H1 (cell line): ENCODE data around the gene B4GALNT3. TPM values are rescaled to one million over a fixed set of nuclear protein-coding genes. Genes with fewer than 3 reads are reported as not detected.

Source experiments
- MAX ChIP-seq: IDR thresholded peaks from 2 replicates; pipeline ENCODE4 v1.6.1; 2012; ENCODE audit warnings: inconsistent platforms
- RAD21 ChIP-seq, 2 experiments: IDR thresholded peaks in 1 of 2; conservative IDR thresholded peaks in 1 of 2; 2 replicates each; pipeline ENCODE4 v1.6.1; 2011; ENCODE audit warnings: low read depth in 2 of 2, low read length in 2 of 2, improper control_type of control experiment in 1 of 2, inconsistent platforms in 1 of 2, mild to moderate bottlenecking in 1 of 2, moderate library complexity in 1 of 2
- SIRT6 ChIP-seq: IDR thresholded peaks from one replicate; pipeline ENCODE4 v1.7.1; 2012; ENCODE audit warnings: low read length, inconsistent platforms
- SP1 ChIP-seq: IDR thresholded peaks from 2 replicates; pipeline ENCODE4 v1.6.1; 2011; ENCODE audit warnings: low read depth, low read length
- SP4 ChIP-seq: IDR thresholded peaks from 2 replicates; pipeline ENCODE4 v1.6.1; 2012; ENCODE audit warnings: low read length, inconsistent platforms
- polyA plus RNA-seq, 7 experiments: library from polyadenylated mRNA; depleted of rRNA in 3 of 7; stranded (reverse) in 5 of 7; unstranded in 2 of 7; fragments of >200 nt in 5 of 7; fragments of 200-250 nt in 2 of 7; gene quantifications; 1 replicate in 5 of 7; 2 replicates in 1 of 7; 4 replicates in 1 of 7; pipeline versions ENCODE4 v1.2.1 to v1.2.3, GENCODE V29; 2011 to 2013; ENCODE audit warnings: missing spikeins in 2 of 7, mixed read lengths in 2 of 7
- total RNA-seq: library from RNA; stranded (reverse); fragmentation: NEBNext Ultra II Directional; extraction: Animal tissue kit (Norgen Biotek cat#: 25700); gene quantifications from 2 replicates; pipeline ENCODE4 v1.2.1, GENCODE V29; 2021

The B4GALNT3 gene
- total and polyA plus RNA-seq, 2 of the 8 experiments (the other 6 are each of a cell fraction or from before 2014, with no cell fraction given), result 12.5 to 20.3 TPM

GRCh38 chr12:503111-503761 is 43.5 kb downstream of the B4GALNT3 start (continued):
- TF ChIP-seq SIRT6, result no peak
- no peak for TF ChIP-seq MAX
- no peak for TF ChIP-seq SP1
- no peak for TF ChIP-seq RAD21 (IDR thresholded peaks at IDR 0.05 in 1 of 2, conservative IDR thresholded peaks at IDR 0.05 in 1 of 2; ENCODE audit: low read depth in 2 of 2, low read length in 2 of 2)
- TF ChIP-seq SP4, result no peak
